CD4-positive, alpha-beta T cell treated with Interleukin-1 beta for 1 hour (primary cell): ENCODE results near the gene RANBP17.
"Not testable (repeated sequence)": the region's sequence is repeated elsewhere in the genome, so short reads cannot be mapped to it uniquely, and the experiment has no call there.

ENCODE experiments used
- DNase-seq, 2 donors: peaks; one replicate each; pipeline ENCODE4 v3.0.0-alpha.2; 2020 to 2022

RANBP17 gene

DNA sequence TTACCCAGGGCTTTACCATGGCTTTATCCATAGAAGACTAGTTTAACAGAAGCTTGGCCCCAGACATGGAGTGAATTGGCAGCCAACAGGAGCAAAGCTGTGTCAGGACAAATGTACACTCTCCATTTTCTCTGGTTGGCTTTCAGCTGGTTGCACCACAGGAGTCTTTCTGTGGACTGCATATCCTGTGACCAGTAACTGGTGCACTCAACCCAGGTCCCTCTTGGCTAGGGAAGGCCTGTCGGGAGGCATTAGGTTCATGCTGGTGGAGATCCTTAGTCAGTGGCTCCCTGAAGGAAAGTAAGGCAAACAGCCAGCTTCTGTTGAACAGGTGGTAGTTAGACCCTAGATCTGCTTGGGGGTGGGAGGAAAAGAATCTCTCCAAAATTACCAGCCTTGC lies 300.3 kb downstream of the RANBP17 start:
- no peak for DNase-seq

- DNase-seq: no peak
These were observed 300.8 kb downstream of the RANBP17 start for GRCh38 chr5:171162596-171162995.

DNA sequence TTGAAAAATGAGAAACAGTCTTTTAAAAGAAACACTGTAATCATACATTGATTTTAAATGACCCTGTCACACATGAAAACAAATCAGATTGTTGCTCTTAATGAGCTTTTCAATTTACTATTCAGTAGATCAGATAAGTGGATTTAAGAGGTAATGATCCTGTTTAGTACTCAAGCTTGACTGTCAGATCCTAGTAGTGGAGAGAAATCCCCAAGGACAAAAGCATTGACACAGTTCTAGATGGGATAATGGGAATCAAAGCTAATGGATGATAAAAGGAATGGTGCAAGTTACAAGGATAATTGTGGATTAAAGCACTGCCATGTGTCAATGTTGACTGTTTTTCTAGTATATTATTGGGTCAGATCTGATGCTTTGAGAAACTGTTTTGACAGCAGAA lies 304.9 kb downstream of the RANBP17 start:
- no peak for DNase-seq

GRCh38 chr5:171168171-171168570 lies 306.4 kb downstream of the RANBP17 start:
- DNase-seq: no peak

- DNase-seq: not testable (repeated sequence)
These were observed 313.1 kb downstream of the RANBP17 start for GRCh38 chr5:171174960-171175359.

DNA sequence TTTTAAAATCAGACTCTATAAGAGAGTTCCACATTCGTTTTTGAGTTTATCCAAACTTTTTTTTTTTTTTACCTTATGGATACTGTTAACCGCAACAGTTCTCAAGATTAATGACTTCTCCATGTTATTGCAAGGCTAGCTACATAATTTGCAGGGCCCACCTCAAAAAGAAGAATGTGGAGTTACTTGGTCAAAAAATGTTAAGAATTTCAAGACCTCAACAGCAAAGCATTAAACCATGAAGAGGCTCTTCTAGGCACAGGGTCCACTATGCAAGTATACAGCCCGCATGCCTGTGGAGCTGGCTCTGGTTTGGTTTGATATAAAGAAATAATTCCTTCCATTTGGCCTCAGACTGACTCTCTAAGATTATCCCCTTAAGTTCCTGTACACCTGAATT lies 313.9 kb downstream of the RANBP17 start:
- DNase-seq: no peak

DNA sequence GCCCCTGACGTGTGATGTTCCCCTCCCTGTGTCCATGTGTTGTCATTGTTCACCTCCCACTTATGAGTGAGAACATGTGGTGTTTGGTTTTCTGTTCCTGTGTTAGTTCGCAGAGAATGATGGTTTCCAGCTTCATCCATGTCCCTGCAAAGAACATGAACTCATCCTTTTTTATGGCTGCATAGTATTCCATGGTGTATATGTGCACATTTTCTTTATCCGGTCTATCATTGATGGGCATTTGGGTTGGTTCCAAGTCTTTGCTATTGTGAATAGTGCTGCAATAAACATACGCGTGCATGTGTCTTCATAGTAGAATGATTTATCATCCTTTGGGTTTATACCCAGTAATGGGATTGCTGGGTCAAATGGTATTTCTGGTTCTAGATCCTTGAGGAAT lies 316.4 kb downstream of the RANBP17 start:
- not testable (repeated sequence) for DNase-seq

DNA sequence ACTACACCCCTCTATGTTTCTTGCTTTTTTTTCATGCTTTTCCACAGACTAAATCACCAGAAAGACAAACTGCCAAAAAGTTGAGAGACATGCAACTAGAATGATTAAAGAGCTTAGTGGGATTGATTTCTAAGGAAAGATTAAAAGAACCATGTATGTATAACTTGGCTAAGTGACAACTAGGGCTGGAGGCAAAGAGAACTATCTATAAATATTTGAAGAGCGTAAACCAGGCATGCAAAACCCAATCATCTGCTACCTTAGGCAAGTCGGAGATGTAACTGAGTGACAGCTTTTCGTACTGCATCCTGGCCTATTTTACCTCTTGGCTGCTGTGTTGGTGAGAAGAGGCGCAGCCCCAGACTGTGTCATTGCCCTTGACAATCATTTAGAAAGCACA lies 326.2 kb downstream of the RANBP17 start:
- DNase-seq: no peak

DNA sequence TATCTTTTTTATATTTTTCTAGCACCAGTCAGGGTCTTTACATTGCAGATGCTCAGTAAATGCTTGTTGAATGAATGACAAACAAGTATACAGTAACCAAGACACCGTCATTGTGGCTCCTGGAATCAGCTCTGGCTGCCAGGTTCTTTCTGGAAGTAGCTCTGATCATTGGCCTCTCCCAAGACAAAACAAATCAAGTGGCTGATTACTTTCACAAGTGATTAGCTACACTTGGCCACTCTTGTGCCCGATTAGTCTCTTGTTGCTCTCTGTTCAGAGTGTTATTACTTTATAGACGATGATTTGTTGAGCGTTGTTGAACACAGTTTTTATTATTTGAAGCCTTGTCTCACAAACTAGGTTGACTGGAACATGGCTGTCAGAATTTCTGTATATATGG lies 327.6 kb downstream of the RANBP17 start:
- DNase-seq: no peak

GRCh38 chr5:171192111-171192510 lies 330.3 kb downstream of the RANBP17 start:
- DNase-seq: no peak

- DNase-seq: no peak
These were observed 339.5 kb downstream of the RANBP17 start for GRCh38 chr5:171201310-171201709.

- no peak for DNase-seq
These were observed 343.6 kb downstream of the RANBP17 start for GRCh38 chr5:171205375-171205774.

GRCh38 chr5:171207256-171207847 lies 345.5 kb downstream of the RANBP17 start:
- DNase-seq: peak in 1 of 2 donors; percentile 35

DNA sequence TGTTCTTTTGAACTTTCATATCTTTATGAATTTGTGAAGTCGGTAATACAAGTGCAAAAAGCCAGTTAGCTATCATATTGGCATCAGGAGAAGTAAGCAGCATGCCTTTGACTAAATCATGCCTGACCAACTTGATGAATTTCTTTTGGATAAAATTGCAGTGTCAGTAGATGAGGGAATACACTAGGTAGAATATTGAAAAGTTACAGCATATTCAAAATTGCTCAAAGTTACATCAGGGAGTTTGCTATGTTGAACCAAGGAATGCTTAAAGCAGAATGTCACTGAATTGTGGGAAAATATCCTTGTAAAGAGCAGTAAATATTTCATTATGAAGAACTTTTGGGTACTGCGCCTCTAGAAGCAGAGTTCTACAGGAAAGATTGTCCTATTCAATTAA lies 360.1 kb downstream of the RANBP17 start:
- no peak for DNase-seq

DNA sequence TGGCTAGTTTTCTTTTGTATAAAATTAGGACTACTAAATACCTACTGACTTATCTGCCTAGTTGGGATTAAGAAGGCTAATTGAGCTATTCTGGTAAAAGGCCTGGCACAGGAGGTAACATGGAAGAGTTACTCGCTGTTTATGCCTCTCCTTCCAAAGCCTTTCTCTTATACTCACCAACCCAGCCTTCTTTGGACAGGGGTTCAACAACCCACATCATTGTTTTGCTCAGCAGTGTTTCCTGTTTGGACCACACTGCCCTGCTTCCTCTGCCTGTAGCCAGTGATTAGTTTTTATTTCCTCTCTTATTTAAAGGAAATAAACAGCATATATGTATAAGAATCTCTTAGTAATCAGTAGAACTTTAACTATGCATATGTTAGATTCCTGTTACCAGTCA lies 362.1 kb downstream of the RANBP17 start:
- no peak for DNase-seq

GRCh38 chr5:171226096-171226754 lies 364.4 kb downstream of the RANBP17 start:
- no peak for DNase-seq

DNA sequence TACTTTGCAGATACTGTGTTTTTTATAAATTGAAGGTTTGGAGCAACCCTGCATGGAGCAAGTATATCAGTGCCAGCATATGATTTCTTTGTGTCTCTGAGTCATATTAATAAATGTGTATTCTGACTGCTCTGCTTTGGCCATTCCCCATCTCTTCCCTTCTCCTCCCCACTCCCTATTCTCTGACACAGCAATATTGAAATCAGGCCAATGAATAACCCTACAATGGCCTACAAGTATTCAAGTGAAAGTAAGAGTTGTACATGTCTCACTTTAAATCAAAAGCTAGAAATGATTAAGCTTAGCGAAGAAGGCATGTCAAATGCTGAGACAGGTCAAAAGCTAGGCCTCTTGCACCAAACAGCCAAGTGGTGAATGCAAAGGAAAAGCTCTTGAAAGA lies 365.0 kb downstream of the RANBP17 start:
- DNase-seq: no peak

GRCh38 chr5:171236651-171237050 lies 374.8 kb downstream of the RANBP17 start:
- no peak for DNase-seq

- no peak for DNase-seq
These were observed 380.7 kb downstream of the RANBP17 start for GRCh38 chr5:171242521-171242920.

DNA sequence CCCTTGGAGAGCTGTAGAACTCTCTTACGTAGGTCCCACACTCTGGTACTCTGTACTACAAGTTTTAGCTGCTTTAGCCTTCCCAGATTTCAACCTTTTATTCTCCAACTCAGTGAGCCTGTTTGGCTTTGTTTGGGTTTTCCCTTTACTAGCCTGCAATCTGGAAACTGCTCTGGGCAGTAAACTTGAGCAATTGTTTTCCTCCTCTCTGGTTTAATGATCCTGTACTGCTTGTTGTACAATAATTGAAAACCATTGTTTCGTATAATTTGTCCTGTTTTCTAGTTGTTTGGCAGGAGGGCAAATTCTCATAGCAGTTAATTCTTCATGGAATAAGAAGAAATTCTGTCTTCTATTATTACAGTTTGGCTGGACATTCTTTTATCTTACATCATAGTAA lies 384.4 kb downstream of the RANBP17 start:
- no peak for DNase-seq

- no peak for DNase-seq
These were observed 387.6 kb downstream of the RANBP17 start for GRCh38 chr5:171249460-171249859.

DNA sequence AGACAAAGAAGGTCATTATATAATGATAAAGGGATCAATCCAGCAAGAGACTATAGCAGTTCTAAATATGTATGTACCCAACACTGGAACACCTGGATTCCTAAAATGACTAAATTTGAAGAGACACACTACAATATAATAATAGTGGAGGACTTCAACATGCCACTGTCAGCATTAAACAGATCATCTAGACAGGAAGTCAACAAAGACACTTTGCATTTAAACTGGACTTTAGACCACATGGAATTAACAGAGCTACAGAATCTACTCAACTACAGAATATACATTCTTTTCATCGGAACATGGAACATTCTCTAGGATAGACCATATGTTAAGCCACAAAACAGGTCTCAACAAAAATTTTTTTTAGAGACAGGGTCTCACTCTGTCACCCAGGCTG lies 388.9 kb downstream of the RANBP17 start:
- DNase-seq: no peak

DNA sequence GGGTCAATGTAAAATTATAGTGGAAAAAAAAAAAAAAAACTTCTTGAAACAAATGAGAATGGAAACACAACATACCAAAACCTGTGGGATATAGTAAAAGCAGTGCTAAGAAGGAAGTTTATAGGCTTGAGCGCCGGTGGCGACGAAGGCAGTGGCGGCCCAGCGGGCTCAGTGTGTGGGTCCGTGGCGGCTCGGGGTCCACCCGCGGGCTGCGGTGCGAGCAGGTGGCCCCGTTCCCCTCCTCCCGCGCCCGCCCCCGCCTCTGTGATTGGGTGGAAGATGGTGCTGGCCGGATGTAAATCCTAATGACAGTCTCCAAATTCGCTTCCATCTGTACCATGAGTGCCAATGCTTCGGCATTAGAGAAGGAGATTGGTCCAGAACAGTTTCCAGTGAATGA lies 389.7 kb downstream of the RANBP17 start:
- DNase-seq: no peak

GRCh38 chr5:171252674-171253073 lies 390.9 kb downstream of the RANBP17 start:
- no peak for DNase-seq
